ENCODE measurements around the gene ATRX.

DNA sequence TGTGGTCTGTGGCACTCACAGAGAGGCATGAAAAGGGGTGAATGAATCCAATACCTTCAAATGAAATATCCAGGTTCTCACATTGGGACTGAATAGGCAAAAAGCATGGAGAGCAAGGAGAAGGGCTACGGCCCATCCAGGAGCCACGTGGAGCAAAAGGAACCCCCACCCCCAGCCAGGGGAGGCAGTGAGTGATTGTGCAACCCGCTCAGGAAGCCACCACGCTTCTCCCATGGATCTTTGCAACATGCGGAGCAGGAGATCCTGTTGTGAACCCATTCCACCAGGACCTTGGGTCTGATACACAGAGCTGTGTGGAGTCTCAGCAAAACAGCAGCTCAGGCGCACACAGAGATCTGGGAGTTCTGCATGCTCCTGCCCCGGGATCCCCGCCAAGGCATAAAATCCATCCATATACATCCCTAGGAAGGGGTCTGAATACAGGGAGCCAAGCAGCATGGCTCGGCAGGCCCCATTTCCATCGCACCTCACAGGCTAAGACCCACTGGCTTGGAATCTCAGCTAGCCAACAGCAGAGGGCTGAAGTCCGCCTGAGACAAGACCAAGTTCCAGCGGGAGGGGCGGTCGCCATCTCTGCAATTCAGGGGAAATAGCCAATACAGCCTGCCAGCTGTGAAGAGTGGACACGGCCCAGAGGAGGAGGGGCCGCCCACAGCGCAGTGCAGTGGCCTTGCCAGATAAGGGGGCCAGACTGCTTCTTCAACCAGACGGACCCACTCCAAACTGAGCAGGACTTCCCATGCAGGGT lies 258.6 kb downstream of the ATRX start:
- TF ChIP-seq, protein P1, sequence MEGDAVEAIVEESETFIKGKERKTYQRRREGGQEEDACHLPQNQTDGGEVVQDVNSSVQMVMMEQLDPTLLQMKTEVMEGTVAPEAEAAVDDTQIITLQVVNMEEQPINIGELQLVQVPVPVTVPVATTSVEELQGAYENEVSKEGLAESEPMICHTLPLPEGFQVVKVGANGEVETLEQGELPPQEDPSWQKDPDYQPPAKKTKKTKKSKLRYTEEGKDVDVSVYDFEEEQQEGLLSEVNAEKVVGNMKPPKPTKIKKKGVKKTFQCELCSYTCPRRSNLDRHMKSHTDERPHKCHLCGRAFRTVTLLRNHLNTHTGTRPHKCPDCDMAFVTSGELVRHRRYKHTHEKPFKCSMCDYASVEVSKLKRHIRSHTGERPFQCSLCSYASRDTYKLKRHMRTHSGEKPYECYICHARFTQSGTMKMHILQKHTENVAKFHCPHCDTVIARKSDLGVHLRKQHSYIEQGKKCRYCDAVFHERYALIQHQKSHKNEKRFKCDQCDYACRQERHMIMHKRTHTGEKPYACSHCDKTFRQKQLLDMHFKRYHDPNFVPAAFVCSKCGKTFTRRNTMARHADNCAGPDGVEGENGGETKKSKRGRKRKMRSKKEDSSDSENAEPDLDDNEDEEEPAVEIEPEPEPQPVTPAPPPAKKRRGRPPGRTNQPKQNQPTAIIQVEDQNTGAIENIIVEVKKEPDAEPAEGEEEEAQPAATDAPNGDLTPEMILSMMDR (IDR thresholded peaks at IDR 0.05), result no peak
- no peak for TF ChIP-seq POLR2A (IDR thresholded peaks at IDR 0.05)
